Measurements from ENCODE around the gene ALDH5A1. TPM values are rescaled to one million over a fixed set of nuclear protein-coding genes. Genes with fewer than 3 reads are reported as not detected.

The ALDH5A1 gene
- total and polyA plus RNA-seq, 2 donors (not counting 1 experiment from before 2014, with no cell fraction given), result 5.7 to 26.3 TPM

DNA sequence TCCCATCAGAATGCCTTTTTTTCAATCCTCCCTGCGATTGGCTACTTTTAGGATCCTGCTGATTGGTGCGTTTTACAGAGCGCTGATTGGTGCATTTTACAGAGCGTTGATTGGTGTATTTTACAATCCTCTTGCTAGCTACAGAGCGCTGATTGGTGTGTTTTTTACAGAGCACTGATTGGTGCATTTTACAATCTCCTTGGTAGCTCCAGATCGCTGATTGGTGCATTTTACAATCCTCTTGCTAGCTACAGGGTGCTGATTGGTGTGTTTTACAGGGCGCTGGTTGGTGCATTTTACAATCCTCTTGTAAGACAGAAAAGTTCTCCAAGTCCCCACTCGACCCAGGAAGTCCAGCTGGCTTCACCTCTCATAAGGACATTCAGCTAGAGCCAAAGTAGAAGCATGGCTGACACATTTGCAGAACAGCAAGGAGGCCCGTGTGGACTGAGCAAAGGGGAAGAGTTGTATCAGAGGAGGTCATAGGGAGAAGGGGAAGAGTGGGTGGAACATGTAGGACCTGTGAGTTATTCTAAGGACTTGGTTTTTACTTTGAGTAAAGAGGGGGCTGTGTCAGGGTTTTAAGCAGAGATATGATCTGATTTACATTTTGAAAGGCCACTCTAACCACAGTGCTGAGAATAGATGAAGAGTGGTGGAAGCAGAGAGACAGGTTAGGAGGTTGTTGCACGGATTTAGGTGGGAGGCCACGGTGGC lies 2.6 kb downstream of the ALDH5A1 start:
- TF ChIP-seq CTCF (IDR thresholded peaks at IDR 0.05), result no peak
- TF ChIP-seq EZH2 (IDR thresholded peaks at IDR 0.05; ENCODE audit: borderline replicate concordance, insufficient read depth, low read depth, low read length, poor library complexity, severe bottlenecking), result no peak
- peak overlapping the region; percentile 28 for H3K27ac Mint-ChIP-seq
- no peaks in the 10 kb centered on the region for H3K27me3 Mint-ChIP-seq
- intact Hi-C loops (cut with micrococcal nuclease), result no loop called here
- 91% methylated on average over 11 of the region's 11 CpGs for WGBS (ENCODE audit: insufficient coverage)
- no peaks in the 10 kb centered on the region for H3K79me2 ChIP-seq (ENCODE audit: control insufficient read depth, insufficient read depth, low read length)
- no peaks in the 10 kb centered on the region for H3K27me3 ChIP-seq (replicated peaks in 1 of 4; ENCODE audit: control extremely low read depth in 1 of 4, control insufficient read depth in 3 of 4, insufficient read depth in 4 of 4, low read length in 3 of 4)
- peaks cover 30% of the 10 kb centered on the region for H3K4me1 Mint-ChIP-seq
- no peaks in the 10 kb centered on the region for H4K20me1 ChIP-seq (ENCODE audit: control insufficient read depth, insufficient read depth, low read length, poor library complexity, severe bottlenecking)
- CTCF ChIA-PET, result interaction anchor here (4.5 to 5.7 kb wide), 2 partner anchors 25 to 84 kb away, joined by 62 to 82 read pairs; no protein-coding TSS in a partner anchor
- H3K9me3 ChIP-seq (ENCODE audit: control extremely low read depth in 1 of 3, control insufficient read depth in 2 of 3, insufficient read depth in 1 of 3, low read length in 2 of 3), result peaks cover 0 to 5% (median 0%) of the 10 kb centered on the region in 3 donors
- H3K9me3 Mint-ChIP-seq (ENCODE audit: insufficient read depth), result no peaks in the 10 kb centered on the region
- ATAC-seq (ENCODE audit: low read depth) (no peak), DNase-seq (no peak)
- no peak overlapping the region for H2AFZ ChIP-seq (ENCODE audit: insufficient read depth, low read depth, low read length, poor library complexity, severe bottlenecking)
- H3K4me2 ChIP-seq (replicated peaks; ENCODE audit: low read depth, low read length, poor library complexity, severe bottlenecking), result no peak overlapping the region
- no peak overlapping the region for H3K4me3 Mint-ChIP-seq
- no peak overlapping the region for H3K4me3 ChIP-seq (ENCODE audit: control extremely low read depth in 1 of 5, extremely low read depth in 1 of 5, insufficient read depth in 1 of 5, low read depth in 2 of 5, low read length in 4 of 5)
- POLR2A ChIA-PET, result interaction anchor here (0.5 kb wide), 1 partner anchor 223 kb away, joined by 3 read pairs; no protein-coding TSS in a partner anchor
- peaks cover 0 to 5% of the 10 kb centered on the region in 2 experiments for H3K36me3 ChIP-seq (replicated peaks in 1 of 2; ENCODE audit: control extremely low read depth in 1 of 2, control insufficient read depth in 1 of 2, extremely low read depth in 1 of 2, insufficient read depth in 2 of 2, low read length in 1 of 2)
- peaks cover 17 to 18% of the 10 kb centered on the region in 2 donors for H3K4me1 ChIP-seq (ENCODE audit: control insufficient read depth in 2 of 2, insufficient read depth in 2 of 2, low read length in 2 of 2)
- no peak overlapping the region for H3K9ac ChIP-seq (ENCODE audit: low read length)
- no peak overlapping the region for H3K27ac ChIP-seq (ENCODE audit: low read length in 2 of 2)

DNA sequence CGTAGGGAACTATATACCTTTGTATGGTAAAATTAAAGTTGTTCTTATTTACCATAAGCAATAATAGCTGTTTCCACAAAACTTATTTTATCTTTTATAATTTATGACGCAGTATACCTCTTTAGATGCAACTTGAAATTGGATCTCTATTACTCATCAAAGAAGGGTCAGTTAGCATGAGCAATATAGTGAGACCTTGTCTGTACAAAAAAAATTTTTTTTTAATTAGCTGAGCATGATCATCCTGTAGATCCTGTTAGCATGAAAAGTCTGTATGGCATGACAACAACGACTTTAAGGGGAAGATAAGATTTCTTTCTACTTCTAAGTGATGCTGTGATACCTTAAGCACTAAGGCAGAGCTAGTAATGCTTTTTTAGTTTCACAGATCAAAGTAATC lies 5.9 kb downstream of the ALDH5A1 start:
- Mint-ChIP-seq H3K27me3 (no peaks in the 10 kb centered on the region), H3K4me1 (peaks cover 12% of the 10 kb centered on the region), H3K27ac (no peak overlapping the region), H3K9me3 (ENCODE audit: insufficient read depth) (no peaks in the 10 kb centered on the region), H3K4me3 (no peak overlapping the region)
- no peaks in the 10 kb centered on the region for H3K27me3 ChIP-seq (replicated peaks in 1 of 4; ENCODE audit: control extremely low read depth in 1 of 4, control insufficient read depth in 3 of 4, insufficient read depth in 4 of 4, low read length in 3 of 4)
- ChIA-PET CTCF (interaction anchor here (1.1 to 1.4 kb wide), 2 partner anchors 10 to 80 kb away, joined by 3 read pairs; no protein-coding TSS in a partner anchor), POLR2A (no interaction called here)
- peaks cover 5 to 7% of the 10 kb centered on the region in 2 donors for H3K4me1 ChIP-seq (ENCODE audit: control insufficient read depth in 2 of 2, insufficient read depth in 2 of 2, low read length in 2 of 2)
- no CpG with 5 or more reads among the region's 3 CpGs for WGBS (ENCODE audit: insufficient coverage)
- no peak overlapping the region for H2AFZ ChIP-seq (ENCODE audit: insufficient read depth, low read depth, low read length, poor library complexity, severe bottlenecking)
- intact Hi-C loops (cut with micrococcal nuclease), result no loop called here
- no peak for ATAC-seq (ENCODE audit: low read depth)
- no peak overlapping the region for H3K4me3 ChIP-seq (ENCODE audit: control extremely low read depth in 1 of 5, extremely low read depth in 1 of 5, insufficient read depth in 1 of 5, low read depth in 2 of 5, low read length in 4 of 5)
- no peak overlapping the region for H3K9ac ChIP-seq (ENCODE audit: low read length)
- H3K79me2 ChIP-seq (ENCODE audit: control insufficient read depth, insufficient read depth, low read length), result no peaks in the 10 kb centered on the region
- no peaks in the 10 kb centered on the region for H4K20me1 ChIP-seq (ENCODE audit: control insufficient read depth, insufficient read depth, low read length, poor library complexity, severe bottlenecking)
- H3K4me2 ChIP-seq (replicated peaks; ENCODE audit: low read depth, low read length, poor library complexity, severe bottlenecking), result no peak overlapping the region
- no peak for DNase-seq
- TF ChIP-seq EZH2 (IDR thresholded peaks at IDR 0.05; ENCODE audit: borderline replicate concordance, insufficient read depth, low read depth, low read length, poor library complexity, severe bottlenecking), result no peak
- no peak for TF ChIP-seq CTCF (IDR thresholded peaks at IDR 0.05)
- H3K36me3 ChIP-seq (replicated peaks in 1 of 2; ENCODE audit: control extremely low read depth in 1 of 2, control insufficient read depth in 1 of 2, extremely low read depth in 1 of 2, insufficient read depth in 2 of 2, low read length in 1 of 2), result peaks cover 9 to 25% of the 10 kb centered on the region in 2 experiments
- H3K27ac ChIP-seq (ENCODE audit: low read length in 2 of 2), result no peak overlapping the region
- H3K9me3 ChIP-seq (ENCODE audit: control extremely low read depth in 1 of 3, control insufficient read depth in 2 of 3, insufficient read depth in 1 of 3, low read length in 2 of 3), result peaks cover 0 to 5% (median 0%) of the 10 kb centered on the region in 3 donors

Measured in B cell (primary cell).